OCI-LY1 (cell line): ENCODE measurements around the gene CIAO2A.

ENCODE experiments used
- H2AFZ ChIP-seq: fragments of 200-600 bp; sonication (generic), shearing (Covaris generic); 2 replicates; pipeline ENCODE4 v1.6.0; 2014; ENCODE audit warnings: antibody characterized with exemption, mild to moderate bottlenecking, low read length
- H3F3A ChIP-seq: fragments of 200-600 bp; sonication (generic), shearing (Covaris generic); 2 replicates; pipeline ENCODE4 v1.6.0; 2014; ENCODE audit warnings: mild to moderate bottlenecking, antibody characterized with exemption, low read length, moderate library complexity; ENCODE audit not compliant: insufficient read depth
- H3K27ac ChIP-seq: fragments of 200-600 bp; sonication (generic); 2 replicates; pipeline ENCODE4 v1.5.1; 2014; ENCODE audit warnings: low read length, mixed run types, mild to moderate bottlenecking, low read depth; ENCODE audit not compliant: poor library complexity, severe bottlenecking
- H3K27me3 ChIP-seq: fragments of 200-600 bp; sonication (generic); 2 replicates; pipeline ENCODE4 v1.6.0; 2014; ENCODE audit warnings: antibody characterized with exemption, mild to moderate bottlenecking, low read length, moderate library complexity; ENCODE audit not compliant: insufficient read depth
- H3K36me3 ChIP-seq: fragments of 200-600 bp; sonication (generic); 2 replicates; pipeline ENCODE4 v1.6.1; 2014; ENCODE audit warnings: mild to moderate bottlenecking, antibody characterized with exemption, low read length, moderate library complexity, mixed read lengths; ENCODE audit not compliant: insufficient read depth
- H3K4me1 ChIP-seq: fragments of 200-600 bp; sonication (generic); 2 replicates; pipeline ENCODE4 v1.5.1; 2014; ENCODE audit warnings: mild to moderate bottlenecking, low read length, moderate library complexity; ENCODE audit not compliant: insufficient read depth, severe bottlenecking
- H3K4me2 ChIP-seq: fragments of 200-600 bp; sonication (generic), shearing (Covaris generic); 2 replicates; pipeline ENCODE4 v1.6.1; 2014; ENCODE audit warnings: low read length
- H3K4me3 ChIP-seq: fragments of 200-600 bp; sonication (generic); 2 replicates; pipeline ENCODE4 v1.5.1; 2014; ENCODE audit warnings: low read length, low read depth, mild to moderate bottlenecking, mixed read lengths; ENCODE audit not compliant: poor library complexity, severe bottlenecking
- H3K79me2 ChIP-seq: fragments of 200-600 bp; shearing (Covaris generic); 2 replicates; pipeline ENCODE4 v1.6.1; 2016; ENCODE audit warnings: mixed run types, low read length, mixed read lengths; ENCODE audit not compliant: insufficient read depth
- H3K9ac ChIP-seq: fragments of 200-600 bp; sonication (generic), shearing (Covaris generic); 2 replicates; pipeline ENCODE4 v1.6.1; 2014; ENCODE audit warnings: mild to moderate bottlenecking, low read length, mixed read lengths
- H3K9me2 ChIP-seq: fragments of 200-600 bp; sonication (generic), shearing (Covaris generic); 2 replicates; pipeline ENCODE4 v1.6.1; 2014; ENCODE audit warnings: low read depth, mild to moderate bottlenecking, low read length, mixed read lengths
- H3K9me3 ChIP-seq: fragments of 200-600 bp; shearing (Covaris generic); 2 replicates; pipeline ENCODE4 v1.6.1; 2014; ENCODE audit warnings: low read length, mixed read lengths
- H4K20me1 ChIP-seq: fragments of 200-600 bp; sonication (generic), shearing (Covaris generic); 2 replicates; pipeline ENCODE4 v1.6.0; 2016; ENCODE audit warnings: mild to moderate bottlenecking, low read length; ENCODE audit not compliant: insufficient read depth
- CTCF ChIP-seq: fragments of 200-600 bp; sonication (generic), shearing (Covaris generic); IDR thresholded peaks from 2 replicates; pipeline ENCODE4 v1.5.1; 2017; ENCODE audit warnings: mild to moderate bottlenecking, antibody characterized with exemption, low read length, moderate library complexity, mixed read lengths
- EZH2 ChIP-seq: fragments of 200-600 bp; sonication (generic), shearing (Covaris generic); IDR thresholded peaks from 2 replicates; pipeline ENCODE4 v1.8.0; 2017; ENCODE audit warnings: borderline replicate concordance, mixed run types, mild to moderate bottlenecking, antibody characterized with exemption, low read length, moderate library complexity, mixed read lengths

Gene CIAO2A

GRCh38 chr15:64092075-64092820 is 1.4 kb downstream of the CIAO2A start:
- Histone ChIP-seq H2AFZ (no peak overlapping the region), H3K4me3 (peak overlapping the region; percentile 97)

GRCh38 chr15:64090527-64090926 is 3.1 kb downstream of the CIAO2A start:
- H3K27ac ChIP-seq = peak overlapping the region; percentile 76
- H3K79me2 ChIP-seq = peaks cover 16% of the 10 kb centered on the region
- no peak for TF ChIP-seq CTCF
- no peak for TF ChIP-seq EZH2
- peak overlapping the region; percentile 28; the same call in 1 of the 2 replicates for H3K9ac ChIP-seq
- H4K20me1 ChIP-seq = no peaks in the 10 kb centered on the region
- H3K36me3 ChIP-seq = peaks cover 32% of the 10 kb centered on the region
- peaks cover 57% of the 10 kb centered on the region for H3K4me1 ChIP-seq
- H3K4me2 ChIP-seq = peak overlapping the region; percentile 55
- no peak overlapping the region for H2AFZ ChIP-seq
- peaks cover 8% of the 10 kb centered on the region; the same call in 1 of the 2 replicates for H3K9me3 ChIP-seq
- H3K9me2 ChIP-seq = no peaks in the 10 kb centered on the region
- H3K4me3 ChIP-seq = peak overlapping the region; percentile 16
- 0 out of 2 replicates have a peak, but pooled peaks cover 5% of the 10 kb centered on the region for H3F3A ChIP-seq
- H3K27me3 ChIP-seq = no peaks in the 10 kb centered on the region

More at GRCh38 chr15:64092075-64092820, 1.4 kb downstream of the CIAO2A start:
- peaks cover 8% of the 10 kb centered on the region; the same call in 1 of the 2 replicates for H3K9me3 ChIP-seq
- peaks cover 22% of the 10 kb centered on the region for H3K36me3 ChIP-seq
- TF ChIP-seq EZH2 (no peak), CTCF (peak; percentile 42; the same call in 1 of the 2 replicates)
- H3K9me2 ChIP-seq = no peaks in the 10 kb centered on the region
- peaks cover 66% of the 10 kb centered on the region for H3K4me1 ChIP-seq
- peak overlapping the region; percentile 92 for H3K4me2 ChIP-seq
- H3K27me3 ChIP-seq = no peaks in the 10 kb centered on the region
- peak overlapping the region; percentile 98 for H3K9ac ChIP-seq
- no peaks in the 10 kb centered on the region for H4K20me1 ChIP-seq
- H3K79me2 ChIP-seq = peaks cover 30% of the 10 kb centered on the region
- peak overlapping the region; percentile 87 for H3K27ac ChIP-seq
- H3F3A ChIP-seq = 0 out of 2 replicates have a peak, but pooled peaks cover 5% of the 10 kb centered on the region

GRCh38 chr15:64089543-64090280 is 3.9 kb downstream of the CIAO2A start:
- Histone ChIP-seq H4K20me1 (no peaks in the 10 kb centered on the region), H3K27me3 (no peaks in the 10 kb centered on the region), H3K27ac (peak overlapping the region; percentile 76), H3K4me1 (peaks cover 49% of the 10 kb centered on the region), H3K4me2 (peak overlapping the region; percentile 55), H3K9ac (no peak overlapping the region; the same call in 1 of the 2 replicates), H3K79me2 (peaks cover 16% of the 10 kb centered on the region), H2AFZ (no peak overlapping the region), H3F3A (0 out of 2 replicates have a peak, but pooled peaks cover 5% of the 10 kb centered on the region), H3K9me3 (peaks cover 8% of the 10 kb centered on the region; the same call in 1 of the 2 replicates), H3K4me3 (peak overlapping the region; percentile 16), H3K9me2 (no peaks in the 10 kb centered on the region), H3K36me3 (peaks cover 37% of the 10 kb centered on the region)
- TF ChIP-seq EZH2 (no peak), CTCF (no peak)
